ENCODE results near the gene TMEM260. TPM values are rescaled to one million over a fixed set of nuclear protein-coding genes. Genes with fewer than 3 reads are reported as not detected.
"Not testable (repeated sequence)": the region's sequence is repeated elsewhere in the genome, so short reads cannot be mapped to it uniquely, and the experiment has no call there.

TMEM260 gene
- total and polyA plus RNA-seq, 2 donors: 10.9 to 44.9 TPM

DNA sequence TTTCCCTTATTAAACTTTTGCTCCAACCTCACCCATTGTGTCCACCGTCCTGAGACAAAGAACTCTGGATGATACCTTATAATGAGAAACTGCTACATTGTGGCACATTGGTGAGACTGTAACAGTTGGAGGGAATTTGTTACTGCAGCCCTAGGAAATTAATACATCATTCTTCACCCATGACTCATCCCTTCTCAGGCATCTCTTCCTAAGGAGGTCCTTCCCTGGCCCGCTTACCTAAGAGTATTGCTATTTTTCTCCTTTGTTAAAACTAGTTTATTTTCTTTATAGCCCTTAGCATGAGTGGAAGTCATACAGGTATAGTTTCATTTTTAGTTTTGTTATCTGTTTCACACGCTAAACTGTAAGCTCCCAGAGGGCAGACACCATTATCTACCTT lies 87.1 kb downstream of the TMEM260 start:
- H3K4me1 ChIP-seq (ENCODE audit: insufficient read depth): no peaks in the 10 kb centered on the region
- 94% methylated on average over 3 of the region's 3 CpGs for WGBS
- H3K4me3 ChIP-seq (ENCODE audit: low read depth, low read length): no peak overlapping the region
- no peak overlapping the region for H3K27ac ChIP-seq (ENCODE audit: low read depth)
- H3K36me3 ChIP-seq (ENCODE audit: insufficient read depth): no peaks in the 10 kb centered on the region
- no peak for DNase-seq (ENCODE audit: extremely low spot score)

GRCh38 chr14:56667290-56667689 lies 87.7 kb downstream of the TMEM260 start:
- H3K4me1 ChIP-seq (ENCODE audit: insufficient read depth); H3K36me3 ChIP-seq (ENCODE audit: insufficient read depth); DNase-seq (ENCODE audit: extremely low spot score); H3K4me3 ChIP-seq (ENCODE audit: low read depth, low read length); H3K27ac ChIP-seq (ENCODE audit: low read depth): not testable (repeated sequence)
- 94% methylated on average over 7 of the region's 11 CpGs for WGBS

GRCh38 chr14:56676042-56676441 lies 96.4 kb downstream of the TMEM260 start:
- H3K4me3 ChIP-seq (ENCODE audit: low read depth, low read length): no peak overlapping the region
- 79% methylated on average over 5 of the region's 5 CpGs for WGBS

GRCh38 chr14:56678838-56679237 lies 99.2 kb downstream of the TMEM260 start:
- no peak overlapping the region for H3K4me3 ChIP-seq (ENCODE audit: low read depth, low read length)
- whole genome bisulfite sequencing: 76% methylated on average over 3 of the region's 3 CpGs
- no peaks in the 10 kb centered on the region for H3K4me1 ChIP-seq (ENCODE audit: insufficient read depth)
- H3K27ac ChIP-seq (ENCODE audit: low read depth): no peak overlapping the region
- no peaks in the 10 kb centered on the region for H3K36me3 ChIP-seq (ENCODE audit: insufficient read depth)
- DNase-seq (ENCODE audit: extremely low spot score): no peak

More at GRCh38 chr14:56676042-56676441, 96.4 kb downstream of the TMEM260 start:
- H3K4me1 ChIP-seq (ENCODE audit: insufficient read depth): no peaks in the 10 kb centered on the region
- no peak overlapping the region for H3K27ac ChIP-seq (ENCODE audit: low read depth)
- DNase-seq (ENCODE audit: extremely low spot score): no peak
- no peaks in the 10 kb centered on the region for H3K36me3 ChIP-seq (ENCODE audit: insufficient read depth)

GRCh38 chr14:56686416-56686815 lies 106.8 kb downstream of the TMEM260 start:
- Histone ChIP-seq H3K27ac (ENCODE audit: low read depth) (no peak overlapping the region), H3K4me3 (ENCODE audit: low read depth, low read length) (no peak overlapping the region), H3K4me1 (ENCODE audit: insufficient read depth) (no peaks in the 10 kb centered on the region), H3K36me3 (ENCODE audit: insufficient read depth) (no peaks in the 10 kb centered on the region)
- 44% methylated on average over 4 of the region's 4 CpGs for WGBS
- DNase-seq (ENCODE audit: extremely low spot score): no peak

GRCh38 chr14:56687123-56687522 lies 107.5 kb downstream of the TMEM260 start:
- Histone ChIP-seq H3K4me1 (ENCODE audit: insufficient read depth) (no peaks in the 10 kb centered on the region), H3K27ac (ENCODE audit: low read depth) (no peak overlapping the region), H3K4me3 (ENCODE audit: low read depth, low read length) (no peak overlapping the region), H3K36me3 (ENCODE audit: insufficient read depth) (no peaks in the 10 kb centered on the region)
- 66% methylated on average over 8 of the region's 8 CpGs for WGBS
- DNase-seq (ENCODE audit: extremely low spot score): no peak

DNA sequence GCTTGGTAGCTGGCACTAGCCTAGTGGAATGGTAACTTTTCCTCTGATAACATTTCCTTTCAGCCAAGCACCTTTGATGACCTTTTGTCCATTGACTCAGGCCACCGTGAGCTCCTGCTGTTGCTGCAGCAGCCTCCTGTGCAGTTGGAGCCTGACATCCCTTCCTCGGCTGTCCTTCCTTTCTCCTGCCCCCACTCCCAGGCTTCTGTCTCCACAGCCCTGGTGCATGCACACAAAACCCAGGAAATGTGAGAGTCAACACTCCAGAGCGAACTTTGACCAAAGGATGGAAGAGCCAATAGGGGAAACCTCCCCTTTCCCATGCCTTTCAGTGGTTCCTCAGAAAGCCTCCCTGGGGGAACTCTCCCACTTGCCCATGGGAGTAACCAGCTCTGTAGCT lies 115.0 kb downstream of the TMEM260 start:
- H3K4me3 ChIP-seq (ENCODE audit: low read depth, low read length): no peak overlapping the region
- 76% methylated on average over 3 of the region's 3 CpGs for WGBS
- no peaks in the 10 kb centered on the region for H3K4me1 ChIP-seq (ENCODE audit: insufficient read depth)
- no peak overlapping the region for H3K27ac ChIP-seq (ENCODE audit: low read depth)
- DNase-seq (ENCODE audit: extremely low spot score): no peak
- no peaks in the 10 kb centered on the region for H3K36me3 ChIP-seq (ENCODE audit: insufficient read depth)

DNA sequence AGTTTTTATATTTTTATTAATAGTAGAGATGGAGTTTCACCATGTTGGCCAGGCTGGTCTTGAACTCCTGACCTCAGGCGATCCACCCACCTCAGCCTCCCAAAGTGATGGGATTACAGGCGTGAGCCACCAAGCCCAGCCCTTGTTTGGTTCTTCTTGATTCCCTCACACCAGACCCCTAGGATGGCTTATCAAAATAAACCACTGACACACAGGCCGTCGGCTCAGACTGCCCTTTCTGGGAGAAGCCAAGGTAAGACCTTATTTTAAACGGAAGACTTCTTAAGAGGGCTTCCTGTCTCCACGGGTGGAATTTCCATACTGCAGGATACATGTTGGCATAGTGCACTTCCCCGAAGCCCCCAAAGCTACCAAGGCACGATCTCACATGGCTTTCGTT lies 115.6 kb downstream of the TMEM260 start:
- DNase-seq (ENCODE audit: extremely low spot score); H3K4me1 ChIP-seq (ENCODE audit: insufficient read depth); H3K27ac ChIP-seq (ENCODE audit: low read depth); H3K4me3 ChIP-seq (ENCODE audit: low read depth, low read length); H3K36me3 ChIP-seq (ENCODE audit: insufficient read depth): not testable (repeated sequence)
- 80% methylated on average over 9 of the region's 9 CpGs for WGBS

Other genes with a start within 250 kb of the TMEM260 start
- gene OTX2, start 230.7 kb downstream of the TMEM260 start, total RNA-seq: not detected
- not detected for gene OTX2, start 230.7 kb downstream of the TMEM260 start, polyA plus RNA-seq